Measurements from ENCODE around the gene MAN1A1.

Gene MAN1A1

GRCh38 chr6:119346936-119347335 is 2.6 kb downstream of the MAN1A1 start:
- H3K4me3 ChIP-seq (ENCODE audit: low read length), result peak overlapping the region; percentile 78
- DNase-seq (ENCODE audit: low read depth), result no peak
- TF ChIP-seq CTCF (conservative IDR thresholded peaks at IDR 0.05; ENCODE audit: low read depth, low read length), result no peak

DNA sequence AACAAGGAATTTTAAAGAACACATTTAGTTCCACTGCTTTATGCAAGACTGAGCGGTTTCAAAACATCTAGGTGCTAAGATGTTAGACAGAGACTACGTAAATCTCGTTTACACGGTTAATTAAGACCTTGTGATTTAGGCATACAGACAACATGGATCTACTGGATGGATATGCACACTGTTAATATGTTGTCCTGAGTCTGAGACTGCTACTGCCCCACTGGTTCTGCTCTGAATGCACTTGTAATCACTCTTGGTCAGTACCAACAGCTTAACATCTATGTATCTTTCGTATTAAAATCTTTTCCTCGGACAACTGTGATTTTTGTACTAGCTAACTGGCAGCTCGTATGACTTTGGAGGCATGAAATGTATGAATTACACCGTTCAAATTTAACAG is 3.1 kb downstream of the MAN1A1 start:
- TF ChIP-seq CTCF (conservative IDR thresholded peaks at IDR 0.05; ENCODE audit: low read depth, low read length), result no peak
- DNase-seq (ENCODE audit: low read depth), result peak; percentile 39
- H3K4me3 ChIP-seq (ENCODE audit: low read length), result no peak overlapping the region

DNA sequence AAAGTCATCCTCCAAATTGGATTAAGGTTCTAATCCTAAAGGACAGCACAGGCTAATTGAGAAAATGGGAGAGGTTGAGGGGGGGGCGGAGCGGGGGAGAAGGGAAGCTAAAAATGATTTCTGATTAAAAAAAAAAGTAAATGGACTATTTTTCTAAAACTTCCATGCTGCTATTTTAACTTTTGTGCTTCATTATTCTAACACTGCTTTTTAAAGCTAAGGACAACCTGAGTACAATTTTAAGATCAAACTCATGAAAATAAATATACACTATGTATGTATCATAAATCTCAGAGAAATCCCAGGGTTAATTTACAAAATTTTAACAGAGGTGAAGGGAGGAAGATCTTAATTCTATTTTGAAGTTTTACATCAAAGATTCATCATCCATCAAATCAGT is 4.4 kb downstream of the MAN1A1 start:
- no peak for TF ChIP-seq CTCF (conservative IDR thresholded peaks at IDR 0.05; ENCODE audit: low read depth, low read length)
- DNase-seq (ENCODE audit: low read depth), result no peak
- no peak overlapping the region for H3K4me3 ChIP-seq (ENCODE audit: low read length)

GRCh38 chr6:119344306-119344705 is 5.3 kb downstream of the MAN1A1 start:
- no peak for TF ChIP-seq CTCF (conservative IDR thresholded peaks at IDR 0.05; ENCODE audit: low read depth, low read length)
- no peak for DNase-seq (ENCODE audit: low read depth)
- H3K4me3 ChIP-seq (ENCODE audit: low read length), result no peak overlapping the region

- TF ChIP-seq CTCF (conservative IDR thresholded peaks at IDR 0.05; ENCODE audit: low read depth, low read length), result no peak
- DNase-seq (ENCODE audit: low read depth), result no peak
- H3K4me3 ChIP-seq (ENCODE audit: low read length), result no peak overlapping the region
These were observed 5.9 kb downstream of the MAN1A1 start for GRCh38 chr6:119343573-119344146.

- TF ChIP-seq CTCF (conservative IDR thresholded peaks at IDR 0.05; ENCODE audit: low read depth, low read length), result no peak
- DNase-seq (ENCODE audit: low read depth), result no peak
- no peak overlapping the region for H3K4me3 ChIP-seq (ENCODE audit: low read length)
These were observed 6.4 kb downstream of the MAN1A1 start for GRCh38 chr6:119343167-119343566.

GRCh38 chr6:119342430-119342829 is 7.1 kb downstream of the MAN1A1 start:
- DNase-seq (ENCODE audit: low read depth), result no peak
- H3K4me3 ChIP-seq (ENCODE audit: low read length), result no peak overlapping the region
- TF ChIP-seq CTCF (conservative IDR thresholded peaks at IDR 0.05; ENCODE audit: low read depth, low read length), result no peak
